Measurements from ENCODE around the gene SULT1C4.

DNA sequence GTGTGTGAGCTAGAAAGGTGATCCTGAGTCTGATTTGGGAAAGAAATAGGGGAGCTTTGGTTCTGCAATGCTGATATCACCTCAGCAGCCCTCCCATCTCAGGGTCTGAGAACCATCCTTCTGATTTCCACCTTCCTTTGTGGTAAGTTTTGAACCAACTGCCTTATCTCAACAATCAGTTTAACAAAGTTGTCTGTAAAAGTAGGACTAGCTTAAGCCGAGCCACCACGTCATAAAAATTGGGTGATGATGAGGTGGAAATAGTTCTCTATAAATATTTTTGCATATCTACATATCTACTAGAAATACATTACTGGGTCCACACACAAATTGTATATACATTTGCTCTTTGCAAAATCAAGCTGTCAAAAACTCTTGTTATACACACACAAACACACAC is 1.1 kb downstream of the SULT1C4 start:
- TF ChIP-seq, protein P1, sequence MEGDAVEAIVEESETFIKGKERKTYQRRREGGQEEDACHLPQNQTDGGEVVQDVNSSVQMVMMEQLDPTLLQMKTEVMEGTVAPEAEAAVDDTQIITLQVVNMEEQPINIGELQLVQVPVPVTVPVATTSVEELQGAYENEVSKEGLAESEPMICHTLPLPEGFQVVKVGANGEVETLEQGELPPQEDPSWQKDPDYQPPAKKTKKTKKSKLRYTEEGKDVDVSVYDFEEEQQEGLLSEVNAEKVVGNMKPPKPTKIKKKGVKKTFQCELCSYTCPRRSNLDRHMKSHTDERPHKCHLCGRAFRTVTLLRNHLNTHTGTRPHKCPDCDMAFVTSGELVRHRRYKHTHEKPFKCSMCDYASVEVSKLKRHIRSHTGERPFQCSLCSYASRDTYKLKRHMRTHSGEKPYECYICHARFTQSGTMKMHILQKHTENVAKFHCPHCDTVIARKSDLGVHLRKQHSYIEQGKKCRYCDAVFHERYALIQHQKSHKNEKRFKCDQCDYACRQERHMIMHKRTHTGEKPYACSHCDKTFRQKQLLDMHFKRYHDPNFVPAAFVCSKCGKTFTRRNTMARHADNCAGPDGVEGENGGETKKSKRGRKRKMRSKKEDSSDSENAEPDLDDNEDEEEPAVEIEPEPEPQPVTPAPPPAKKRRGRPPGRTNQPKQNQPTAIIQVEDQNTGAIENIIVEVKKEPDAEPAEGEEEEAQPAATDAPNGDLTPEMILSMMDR (IDR thresholded peaks at IDR 0.05), result no peak
- no peak for TF ChIP-seq POLR2A (IDR thresholded peaks at IDR 0.05)

Measured in breast epithelium (tissue), 3 donors.